ENCODE results near the gene NPTN.

DNA sequence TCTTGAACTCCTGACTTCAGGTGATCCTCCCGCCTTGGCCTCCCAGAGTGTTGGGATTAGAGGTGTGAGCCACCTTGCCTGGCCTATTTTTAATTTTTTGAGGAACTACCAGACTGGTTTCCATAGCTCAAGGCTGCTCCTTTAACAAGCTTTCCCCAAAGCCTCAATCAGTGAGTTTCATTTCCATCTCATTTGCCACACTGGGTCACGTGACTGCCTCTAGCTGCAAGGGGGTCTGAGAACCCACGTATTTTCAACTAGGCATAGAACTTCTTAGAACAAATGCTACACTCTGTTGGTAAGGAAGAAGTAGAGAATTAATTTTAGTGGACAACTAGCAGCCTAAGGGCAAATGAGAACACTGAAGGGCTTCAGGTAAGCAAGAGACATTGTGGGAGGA, 47.9 kb upstream of the NPTN start:
- TF ChIP-seq GLIS3 (CRISPR knock-in tag; IDR thresholded peaks at IDR 0.05) (no peak), CREB5 (CRISPR knock-in tag; IDR thresholded peaks at IDR 0.05; ENCODE audit: low read depth) (no peak)
